ENCODE measurements around the gene ASCL3. TPM values are rescaled to one million over a fixed set of nuclear protein-coding genes. Genes with fewer than 3 reads are reported as not detected.
"Not testable (repeated sequence)": the region's sequence is repeated elsewhere in the genome, so short reads cannot be mapped to it uniquely, and the experiment has no call there.

The ASCL3 gene
- total and polyA plus RNA-seq, 8 donors, result 0.21 to 0.60 (median 0.26) TPM; not detected in 5

DNA sequence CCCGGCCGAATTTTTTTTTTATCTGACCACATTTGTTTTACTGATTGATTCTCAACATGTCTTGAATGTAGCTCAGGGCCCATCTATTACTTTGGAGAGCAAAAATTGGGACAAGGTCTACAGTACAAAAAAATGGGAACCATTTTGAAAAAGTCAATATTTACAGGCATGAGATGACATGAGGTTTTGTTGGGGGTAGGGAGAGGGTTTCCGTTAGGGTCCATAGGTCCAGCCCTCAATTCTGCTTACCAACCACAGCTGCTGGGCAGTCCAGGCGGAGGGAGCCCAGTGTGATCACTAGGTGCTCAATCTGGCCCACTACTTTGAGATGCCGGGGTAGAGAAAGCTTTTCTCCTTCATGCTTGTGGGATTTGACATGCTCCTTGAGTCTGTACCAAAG lies 42.6 kb upstream of the ASCL3 start:
- H3K4me3 ChIP-seq, result no peak overlapping the region
- H3K36me3 ChIP-seq, result no peaks in the 10 kb centered on the region
- ATAC-seq (no peak), DNase-seq (no peak)
- H3K27ac ChIP-seq, result no peak overlapping the region
- H3K9me3 ChIP-seq, result no peaks in the 10 kb centered on the region
- peaks cover 0 to 2% of the 10 kb centered on the region in 2 donors for H3K4me1 ChIP-seq
- intact Hi-C loops (cut with DNase I), result no loop called here
- no peaks in the 10 kb centered on the region for H3K27me3 ChIP-seq
- TF ChIP-seq, protein P1, sequence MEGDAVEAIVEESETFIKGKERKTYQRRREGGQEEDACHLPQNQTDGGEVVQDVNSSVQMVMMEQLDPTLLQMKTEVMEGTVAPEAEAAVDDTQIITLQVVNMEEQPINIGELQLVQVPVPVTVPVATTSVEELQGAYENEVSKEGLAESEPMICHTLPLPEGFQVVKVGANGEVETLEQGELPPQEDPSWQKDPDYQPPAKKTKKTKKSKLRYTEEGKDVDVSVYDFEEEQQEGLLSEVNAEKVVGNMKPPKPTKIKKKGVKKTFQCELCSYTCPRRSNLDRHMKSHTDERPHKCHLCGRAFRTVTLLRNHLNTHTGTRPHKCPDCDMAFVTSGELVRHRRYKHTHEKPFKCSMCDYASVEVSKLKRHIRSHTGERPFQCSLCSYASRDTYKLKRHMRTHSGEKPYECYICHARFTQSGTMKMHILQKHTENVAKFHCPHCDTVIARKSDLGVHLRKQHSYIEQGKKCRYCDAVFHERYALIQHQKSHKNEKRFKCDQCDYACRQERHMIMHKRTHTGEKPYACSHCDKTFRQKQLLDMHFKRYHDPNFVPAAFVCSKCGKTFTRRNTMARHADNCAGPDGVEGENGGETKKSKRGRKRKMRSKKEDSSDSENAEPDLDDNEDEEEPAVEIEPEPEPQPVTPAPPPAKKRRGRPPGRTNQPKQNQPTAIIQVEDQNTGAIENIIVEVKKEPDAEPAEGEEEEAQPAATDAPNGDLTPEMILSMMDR (IDR thresholded peaks at IDR 0.05), result no peak

DNA sequence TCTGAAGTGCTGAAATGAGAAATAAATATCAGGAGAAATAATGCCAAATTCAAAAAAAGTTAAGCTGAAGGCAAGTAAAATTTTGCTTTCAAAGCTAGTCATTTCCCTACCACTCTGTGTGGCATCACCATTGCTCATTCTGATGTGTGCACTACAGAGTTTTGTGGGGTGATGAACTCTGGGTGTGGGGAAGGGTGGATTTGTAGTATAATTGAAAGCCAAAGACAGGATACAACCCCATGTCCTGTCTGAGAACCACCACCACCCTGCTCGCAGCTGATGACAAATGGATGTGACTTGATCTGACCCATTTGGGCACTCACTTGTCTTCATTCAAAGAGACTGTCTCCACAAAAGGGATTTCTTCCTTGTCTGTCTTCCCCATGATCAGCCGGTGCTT lies 40.7 kb upstream of the ASCL3 start:
- intact Hi-C loops (cut with DNase I), result no loop called here
- Histone ChIP-seq H3K36me3 (no peaks in the 10 kb centered on the region), H3K27ac (no peak overlapping the region), H3K4me1 (no peaks in the 10 kb centered on the region), H3K9me3 (no peaks in the 10 kb centered on the region), H3K4me3 (no peak overlapping the region), H3K27me3 (no peaks in the 10 kb centered on the region)
- TF ChIP-seq, protein P1 (IDR thresholded peaks at IDR 0.05), result no peak
- DNase-seq, result no peak
- ATAC-seq, result no peak

DNA sequence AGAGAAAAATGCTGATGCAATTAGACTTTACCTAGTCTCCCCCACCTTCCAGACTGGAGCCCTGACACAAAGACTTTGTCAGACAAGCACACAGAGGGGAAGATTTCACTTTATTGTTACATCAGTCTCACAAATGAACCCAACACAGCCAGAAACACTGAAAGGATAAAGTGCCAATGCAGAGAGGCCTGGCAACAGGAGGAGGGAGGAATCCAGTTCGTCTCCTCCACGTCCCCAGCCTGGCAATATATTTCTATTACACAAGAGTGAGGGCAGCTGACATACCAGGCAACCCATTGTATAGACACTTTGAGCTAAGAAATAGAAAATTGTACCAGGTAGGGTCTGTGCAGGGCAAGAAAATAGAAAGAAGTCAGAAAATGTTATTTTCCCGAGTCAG lies 37.7 kb upstream of the ASCL3 start:
- no peaks in the 10 kb centered on the region for H3K4me1 ChIP-seq
- TF ChIP-seq, protein P1 (IDR thresholded peaks at IDR 0.05), result no peak
- H3K9me3 ChIP-seq, result no peaks in the 10 kb centered on the region
- intact Hi-C loops (cut with DNase I), result no loop called here
- no peak overlapping the region for H3K27ac ChIP-seq
- no peak overlapping the region for H3K4me3 ChIP-seq
- H3K27me3 ChIP-seq, result no peaks in the 10 kb centered on the region
- no peaks in the 10 kb centered on the region for H3K36me3 ChIP-seq
- no peak for DNase-seq
- ATAC-seq, result no peak

DNA sequence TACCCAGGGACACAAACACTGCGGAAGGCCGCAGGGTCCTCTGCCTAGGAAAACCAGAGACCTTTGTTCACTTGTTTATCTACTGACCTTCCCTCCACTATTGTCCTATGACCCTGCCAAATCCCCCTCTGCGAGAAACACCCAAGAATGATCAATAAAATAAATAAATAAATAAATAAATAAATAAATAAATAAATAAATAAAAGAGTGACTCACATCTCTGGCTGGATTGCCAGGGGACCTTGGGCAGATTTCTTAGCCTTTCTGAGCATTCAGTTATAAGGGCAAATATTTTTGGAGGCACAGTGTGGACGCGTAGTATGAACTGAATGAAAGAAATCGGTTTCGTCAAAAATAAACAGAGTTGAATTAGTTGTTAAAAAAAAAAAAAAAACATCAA lies 36.5 kb upstream of the ASCL3 start:
- H3K4me3 ChIP-seq; ATAC-seq; DNase-seq; intact Hi-C loops (cut with DNase I); H3K4me1 ChIP-seq; H3K27me3 ChIP-seq; H3K9me3 ChIP-seq; H3K27ac ChIP-seq; H3K36me3 ChIP-seq: not testable (repeated sequence)

DNA sequence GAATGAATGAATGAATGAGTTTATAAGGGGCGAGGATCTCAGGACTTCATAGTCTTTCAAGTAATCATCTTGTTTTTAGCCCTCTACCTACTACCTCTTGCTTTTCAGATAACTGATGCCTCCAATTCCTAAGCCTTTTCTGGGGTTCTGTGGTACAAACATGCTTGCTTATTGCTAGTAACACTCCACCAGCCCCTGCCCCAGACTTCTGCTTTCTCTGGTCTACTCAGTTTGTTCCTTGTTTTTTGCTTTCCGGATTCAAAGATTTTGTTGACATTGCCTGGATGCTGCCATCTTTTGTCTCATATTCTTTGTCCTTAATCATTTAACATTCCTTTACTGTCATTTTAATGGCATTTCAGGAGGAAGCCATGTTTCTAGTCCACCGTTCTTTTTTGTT lies 30.3 kb upstream of the ASCL3 start:
- H3K4me1 ChIP-seq, result no peaks in the 10 kb centered on the region
- ATAC-seq (no peak), DNase-seq (no peak)
- H3K27me3 ChIP-seq, result no peaks in the 10 kb centered on the region
- no peaks in the 10 kb centered on the region for H3K9me3 ChIP-seq
- H3K4me3 ChIP-seq, result no peak overlapping the region
- intact Hi-C loops (cut with DNase I), result no loop called here
- TF ChIP-seq, protein P1 (IDR thresholded peaks at IDR 0.05), result no peak
- no peaks in the 10 kb centered on the region for H3K36me3 ChIP-seq
- H3K27ac ChIP-seq, result no peak overlapping the region

DNA sequence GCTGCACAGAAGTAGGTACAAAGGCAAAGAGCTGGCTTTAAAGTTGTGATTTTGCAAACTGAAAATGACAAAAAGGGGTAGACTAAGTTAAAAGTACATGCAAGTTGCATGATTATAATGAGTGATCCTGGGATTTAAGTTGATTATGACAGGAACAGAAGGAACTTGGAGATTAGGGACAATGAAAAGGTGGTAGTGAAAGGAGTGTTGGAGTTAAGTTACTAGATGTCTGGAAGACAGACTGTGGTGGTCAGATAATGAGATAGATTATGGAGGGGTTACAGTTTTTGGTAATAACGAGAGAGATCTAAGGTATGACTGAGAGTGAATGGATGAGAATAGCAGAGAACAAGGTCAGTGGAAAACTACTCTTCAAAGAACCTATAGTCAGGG lies 29.1 kb upstream of the ASCL3 start:
- intact Hi-C loops (cut with DNase I), result no loop called here
- Histone ChIP-seq H3K4me1 (no peaks in the 10 kb centered on the region), H3K36me3 (no peaks in the 10 kb centered on the region), H3K9me3 (no peaks in the 10 kb centered on the region), H3K27ac (no peak overlapping the region), H3K27me3 (no peaks in the 10 kb centered on the region), H3K4me3 (no peak overlapping the region)
- DNase-seq (no peak), ATAC-seq (no peak)
- TF ChIP-seq, protein P1 (IDR thresholded peaks at IDR 0.05), result no peak

Data from left lung (tissue), 10 donors.